Glutamatergic neuron (in vitro differentiated cells): ENCODE measurements around the gene ATF5. TPM values are rescaled to one million over a fixed set of nuclear protein-coding genes. Genes with fewer than 3 reads are reported as not detected.
A peak's percentile ranks its signal among the peaks of the same experiment; 100 is the strongest.

Experiments used
- DNase-seq: peaks from one replicate; pipeline ENCODE4 v3.0.0; 2022
- H3K27ac Mint-ChIP-seq: one replicate; pipeline ENCODE4 v1.8.0; 2020; ENCODE audit warnings: mild to moderate bottlenecking, mixed read lengths, inconsistent platforms; ENCODE audit not compliant: unreplicated experiment
- H3K27me3 Mint-ChIP-seq: one replicate; pipeline ENCODE4 v1.8.0; 2020; ENCODE audit warnings: mild to moderate bottlenecking, moderate library complexity, mixed read lengths, inconsistent platforms; ENCODE audit not compliant: unreplicated experiment
- H3K36me3 Mint-ChIP-seq: one replicate; pipeline ENCODE4 v1.8.0; 2020; ENCODE audit warnings: mild to moderate bottlenecking, mixed read lengths, inconsistent platforms; ENCODE audit not compliant: unreplicated experiment
- H3K4me1 Mint-ChIP-seq: one replicate; pipeline ENCODE4 v1.8.0; 2020; ENCODE audit warnings: mild to moderate bottlenecking, low read depth, mixed read lengths, inconsistent platforms; ENCODE audit not compliant: unreplicated experiment
- H3K4me3 Mint-ChIP-seq: one replicate; pipeline ENCODE4 v1.8.0; 2020; ENCODE audit warnings: mild to moderate bottlenecking, mixed read lengths, inconsistent platforms; ENCODE audit not compliant: unreplicated experiment
- H3K9me3 Mint-ChIP-seq: one replicate; pipeline ENCODE4 v1.8.0; 2020; ENCODE audit warnings: mild to moderate bottlenecking, moderate library complexity, mixed read lengths, inconsistent platforms; ENCODE audit not compliant: unreplicated experiment
- long read RNA-seq: library from polyadenylated mRNA; unstranded; transcript quantifications from one replicate; pipeline ENCODE4 v2.0.0, GENCODE V29; 2020; ENCODE audit not compliant: unreplicated experiment
- total RNA-seq: library from RNA; stranded (reverse); fragmentation: NEBNext Ultra II Directional; extraction: Animal tissue kit (Norgen Biotek cat#: 25700); gene quantifications from one replicate; pipeline ENCODE4 v1.2.1, GENCODE V29; 2021; ENCODE audit not compliant: unreplicated experiment
- TF ChIP-seq, protein P1 (sequence below): fragments of 200-600 bp; sonication (generic); IDR thresholded peaks from one replicate; pipeline ENCODE4 v1.5.0; 2021; ENCODE audit not compliant: partially characterized antibody, unreplicated experiment

The ATF5 gene, protein sequence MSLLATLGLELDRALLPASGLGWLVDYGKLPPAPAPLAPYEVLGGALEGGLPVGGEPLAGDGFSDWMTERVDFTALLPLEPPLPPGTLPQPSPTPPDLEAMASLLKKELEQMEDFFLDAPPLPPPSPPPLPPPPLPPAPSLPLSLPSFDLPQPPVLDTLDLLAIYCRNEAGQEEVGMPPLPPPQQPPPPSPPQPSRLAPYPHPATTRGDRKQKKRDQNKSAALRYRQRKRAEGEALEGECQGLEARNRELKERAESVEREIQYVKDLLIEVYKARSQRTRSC
- total RNA-seq: 138 TPM
- long read RNA-seq, partial matches to known transcripts: 0 of 5 reads
- long read RNA-seq, other reads (novel, unspliced or antisense): 2 of 5 reads

GRCh38 chr19:49929121-49929610, at the start of gene ATF5, which contains the start of gene NUP62:
Gene ATF5 (plus strand): TSS chr19:49929205. CDS start chr19:49930851, 1,646 bp downstream.
Gene NUP62 (minus strand): TSS chr19:49929504. CDS start chr19:49909807, 19,697 bp downstream.
- Mint-ChIP-seq H3K27me3 (peaks cover 33% of the 10 kb centered on the region), H3K4me1 (peaks cover 18% of the 10 kb centered on the region), H3K36me3 (peaks cover 8% of the 10 kb centered on the region), H3K4me3 (peak within 1 kb of the TSS; percentile 99), H3K27ac (peak within 1 kb of the TSS; percentile 100), H3K9me3 (peaks cover 25% of the 10 kb centered on the region)
- DNase-seq: peak; percentile 93
- TF ChIP-seq, protein P1, sequence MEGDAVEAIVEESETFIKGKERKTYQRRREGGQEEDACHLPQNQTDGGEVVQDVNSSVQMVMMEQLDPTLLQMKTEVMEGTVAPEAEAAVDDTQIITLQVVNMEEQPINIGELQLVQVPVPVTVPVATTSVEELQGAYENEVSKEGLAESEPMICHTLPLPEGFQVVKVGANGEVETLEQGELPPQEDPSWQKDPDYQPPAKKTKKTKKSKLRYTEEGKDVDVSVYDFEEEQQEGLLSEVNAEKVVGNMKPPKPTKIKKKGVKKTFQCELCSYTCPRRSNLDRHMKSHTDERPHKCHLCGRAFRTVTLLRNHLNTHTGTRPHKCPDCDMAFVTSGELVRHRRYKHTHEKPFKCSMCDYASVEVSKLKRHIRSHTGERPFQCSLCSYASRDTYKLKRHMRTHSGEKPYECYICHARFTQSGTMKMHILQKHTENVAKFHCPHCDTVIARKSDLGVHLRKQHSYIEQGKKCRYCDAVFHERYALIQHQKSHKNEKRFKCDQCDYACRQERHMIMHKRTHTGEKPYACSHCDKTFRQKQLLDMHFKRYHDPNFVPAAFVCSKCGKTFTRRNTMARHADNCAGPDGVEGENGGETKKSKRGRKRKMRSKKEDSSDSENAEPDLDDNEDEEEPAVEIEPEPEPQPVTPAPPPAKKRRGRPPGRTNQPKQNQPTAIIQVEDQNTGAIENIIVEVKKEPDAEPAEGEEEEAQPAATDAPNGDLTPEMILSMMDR: peak; percentile 12

- H3K4me3 Mint-ChIP-seq: no peak overlapping the region
- H3K27ac Mint-ChIP-seq: peak overlapping the region; percentile 85
Measured at GRCh38 chr19:49879243-49879963, 49.6 kb upstream of the ATF5 start.

GRCh38 chr19:49880162-49880869, 48.7 kb upstream of the ATF5 start:
- H3K9me3 Mint-ChIP-seq: peaks cover 10% of the 10 kb centered on the region
- TF ChIP-seq, protein P1: no peak
- no peak overlapping the region for H3K4me3 Mint-ChIP-seq
- H3K4me1 Mint-ChIP-seq: peaks cover 9% of the 10 kb centered on the region
- peaks cover 12% of the 10 kb centered on the region for H3K27me3 Mint-ChIP-seq
- DNase-seq: no peak
- no peak overlapping the region for H3K27ac Mint-ChIP-seq
- H3K36me3 Mint-ChIP-seq: peaks cover 6% of the 10 kb centered on the region

More at GRCh38 chr19:49879243-49879963, 49.6 kb upstream of the ATF5 start:
- Mint-ChIP-seq H3K4me1 (peaks cover 10% of the 10 kb centered on the region), H3K9me3 (peaks cover 10% of the 10 kb centered on the region), H3K36me3 (peaks cover 6% of the 10 kb centered on the region), H3K27me3 (peaks cover 12% of the 10 kb centered on the region)
- no peak for DNase-seq
- TF ChIP-seq, protein P1: no peak

GRCh38 chr19:49881186-49881585, 47.8 kb upstream of the ATF5 start:
- Mint-ChIP-seq H3K36me3 (peaks cover 6% of the 10 kb centered on the region), H3K4me3 (no peak overlapping the region), H3K4me1 (peaks cover 4% of the 10 kb centered on the region), H3K27ac (no peak overlapping the region), H3K9me3 (peaks cover 6% of the 10 kb centered on the region), H3K27me3 (peaks cover 9% of the 10 kb centered on the region)
- TF ChIP-seq, protein P1: no peak
- no peak for DNase-seq
